Keratinocyte (primary cell): ENCODE data around the gene AMZ1.

Source experiments
- EZH2 ChIP-seq: IDR thresholded peaks from one replicate; pipeline ENCODE4 v1.6.1; 2012; ENCODE audit warnings: inconsistent platforms, mild to moderate bottlenecking, low read length, moderate library complexity
- TF ChIP-seq, protein P1 (sequence below), 3 experiments: IDR thresholded peaks in 1 of 3; conservative IDR thresholded peaks in 1 of 3; optimal IDR thresholded peaks in 1 of 3; 2 replicates in 2 of 3; 3 replicates in 1 of 3; pipeline versions ENCODE3 to v1.5.1; 2011; ENCODE audit warnings: low read length in 3 of 3, mild to moderate bottlenecking in 3 of 3, moderate library complexity in 2 of 3, control low read depth in 1 of 3, inconsistent platforms in 1 of 3; ENCODE audit not compliant: insufficient read depth in 2 of 3; ENCODE audit errors: extremely low read depth in 1 of 3

DNA sequence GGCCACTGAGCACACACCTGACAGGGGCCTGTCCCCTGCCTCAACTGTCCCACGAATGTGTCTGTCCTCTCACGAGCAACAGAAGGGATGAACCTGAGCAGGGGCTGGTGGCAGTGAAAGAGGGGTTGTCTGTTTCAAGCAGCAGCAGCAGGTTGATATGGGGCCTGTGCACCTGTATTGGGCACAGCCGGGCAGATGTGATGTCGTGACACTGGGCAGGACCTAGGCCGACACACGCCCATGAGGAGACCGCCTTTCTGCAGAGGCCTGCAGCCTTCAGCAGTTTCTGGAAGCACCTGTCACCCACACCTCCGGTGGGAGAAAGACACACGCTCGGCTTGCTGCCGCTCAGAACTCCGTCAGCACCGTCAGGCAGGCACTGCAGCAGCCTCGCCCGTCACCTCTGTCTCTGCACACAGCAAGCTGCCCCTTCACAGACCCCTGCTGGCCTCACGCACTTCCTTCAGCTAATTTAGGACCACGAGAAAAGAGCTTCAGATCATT is 48.5 kb downstream of the AMZ1 start:
- TF ChIP-seq, protein P1, sequence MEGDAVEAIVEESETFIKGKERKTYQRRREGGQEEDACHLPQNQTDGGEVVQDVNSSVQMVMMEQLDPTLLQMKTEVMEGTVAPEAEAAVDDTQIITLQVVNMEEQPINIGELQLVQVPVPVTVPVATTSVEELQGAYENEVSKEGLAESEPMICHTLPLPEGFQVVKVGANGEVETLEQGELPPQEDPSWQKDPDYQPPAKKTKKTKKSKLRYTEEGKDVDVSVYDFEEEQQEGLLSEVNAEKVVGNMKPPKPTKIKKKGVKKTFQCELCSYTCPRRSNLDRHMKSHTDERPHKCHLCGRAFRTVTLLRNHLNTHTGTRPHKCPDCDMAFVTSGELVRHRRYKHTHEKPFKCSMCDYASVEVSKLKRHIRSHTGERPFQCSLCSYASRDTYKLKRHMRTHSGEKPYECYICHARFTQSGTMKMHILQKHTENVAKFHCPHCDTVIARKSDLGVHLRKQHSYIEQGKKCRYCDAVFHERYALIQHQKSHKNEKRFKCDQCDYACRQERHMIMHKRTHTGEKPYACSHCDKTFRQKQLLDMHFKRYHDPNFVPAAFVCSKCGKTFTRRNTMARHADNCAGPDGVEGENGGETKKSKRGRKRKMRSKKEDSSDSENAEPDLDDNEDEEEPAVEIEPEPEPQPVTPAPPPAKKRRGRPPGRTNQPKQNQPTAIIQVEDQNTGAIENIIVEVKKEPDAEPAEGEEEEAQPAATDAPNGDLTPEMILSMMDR (optimal IDR thresholded peaks at IDR 0.05 in 1 of 3, IDR thresholded peaks at IDR 0.05 in 1 of 3, conservative IDR thresholded peaks at IDR 0.05 in 1 of 3; ENCODE audit: extremely low read depth in 1 of 3, insufficient read depth in 2 of 3, low read length in 3 of 3), result no peak
- no peak for TF ChIP-seq EZH2
